ENCODE results near the gene CLEC10A. TPM values are rescaled to one million over a fixed set of nuclear protein-coding genes. Genes with fewer than 3 reads are reported as not detected.

Gene CLEC10A
- total RNA-seq, 3 donors from 2014 or later: 2.8 to 15.8 (median 2.9) TPM

GRCh38 chr17:7043497-7044198 lies 36.4 kb downstream of the CLEC10A start, which contains the start of gene SLC16A11:
TSS of gene SLC16A11 (minus strand) at chr17:7044092. CDS start at chr17:7043513, 579 bp downstream.
- no peak for TF ChIP-seq CTCF (IDR thresholded peaks at IDR 0.05)
- no peak for TF ChIP-seq POLR2A (IDR thresholded peaks at IDR 0.05)
- TF ChIP-seq POLR2AphosphoS5 (IDR thresholded peaks at IDR 0.05): no peak
- H3K36me3 ChIP-seq: no peaks in the 10 kb centered on the region
- H3K27me3 ChIP-seq: no peaks in the 10 kb centered on the region
- DNase-seq (ENCODE audit: low spot score in 2 of 2): no peak
- peak within 1 kb of the TSS; percentile 40 to 81 (median 57) for H3K4me3 ChIP-seq
- H3K9me3 ChIP-seq: no peaks in the 10 kb centered on the region
- H3K4me1 ChIP-seq: peaks cover 5 to 12% of the 10 kb centered on the region in 2 donors
- H3K27ac ChIP-seq: peak within 1 kb of the TSS; percentile 89
- intact Hi-C loops (cut with DNase I; ENCODE audit: low total_unique reads): no loop called here

- H3K36me3 ChIP-seq: no peaks in the 10 kb centered on the region
- peak overlapping the region; percentile 89 for H3K27ac ChIP-seq
- H3K9me3 ChIP-seq: no peaks in the 10 kb centered on the region
- no peak for DNase-seq (ENCODE audit: low spot score in 2 of 2)
- H3K4me1 ChIP-seq: peaks cover 5 to 12% of the 10 kb centered on the region in 2 donors
- peak overlapping the region; percentile 40 to 81 (median 57) for H3K4me3 ChIP-seq
- TF ChIP-seq CTCF (IDR thresholded peaks at IDR 0.05) (no peak), POLR2A (IDR thresholded peaks at IDR 0.05) (no peak), POLR2AphosphoS5 (IDR thresholded peaks at IDR 0.05) (no peak)
- intact Hi-C loops (cut with DNase I; ENCODE audit: low total_unique reads): no loop called here
- no peaks in the 10 kb centered on the region for H3K27me3 ChIP-seq
These were observed 36.9 kb downstream of the CLEC10A start for GRCh38 chr17:7043182-7043496.

- Histone ChIP-seq H3K36me3 (no peaks in the 10 kb centered on the region), H3K27me3 (no peaks in the 10 kb centered on the region), H3K4me3 (peak overlapping the region; percentile 40 to 81 (median 57)), H3K27ac (peak overlapping the region; percentile 89), H3K4me1 (peaks cover 5 to 12% of the 10 kb centered on the region in 2 donors), H3K9me3 (no peaks in the 10 kb centered on the region)
- intact Hi-C loops (cut with DNase I; ENCODE audit: low total_unique reads): no loop called here
- DNase-seq (ENCODE audit: low spot score in 2 of 2): no peak
- peak in 1 of 3 donors; percentile 6 for TF ChIP-seq POLR2AphosphoS5 (IDR thresholded peaks at IDR 0.05)
- no peak for TF ChIP-seq POLR2A (IDR thresholded peaks at IDR 0.05)
These were observed 37.4 kb downstream of the CLEC10A start for GRCh38 chr17:7042501-7043181.

- no peaks in the 10 kb centered on the region for H3K36me3 ChIP-seq
- DNase-seq (ENCODE audit: low spot score in 2 of 2): no peak
- H3K27ac ChIP-seq: peak overlapping the region; percentile 89
- H3K9me3 ChIP-seq: no peaks in the 10 kb centered on the region
- intact Hi-C loops (cut with DNase I; ENCODE audit: low total_unique reads): no loop called here
- peak overlapping the region in 2 of 3 donors; percentile 57 to 81 for H3K4me3 ChIP-seq
- H3K27me3 ChIP-seq: no peaks in the 10 kb centered on the region
- TF ChIP-seq POLR2AphosphoS5 (IDR thresholded peaks at IDR 0.05) (no peak), POLR2A (IDR thresholded peaks at IDR 0.05) (no peak), CTCF (IDR thresholded peaks at IDR 0.05) (no peak)
- peaks cover 6 to 12% of the 10 kb centered on the region in 2 donors for H3K4me1 ChIP-seq
These were observed 38.2 kb downstream of the CLEC10A start for GRCh38 chr17:7041607-7042500.

- no peak for TF ChIP-seq POLR2A (IDR thresholded peaks at IDR 0.05)
- no peak for TF ChIP-seq CTCF (IDR thresholded peaks at IDR 0.05)
- TF ChIP-seq POLR2AphosphoS5 (IDR thresholded peaks at IDR 0.05): no peak
- no peak for DNase-seq (ENCODE audit: low spot score in 2 of 2)
- H3K36me3 ChIP-seq: no peaks in the 10 kb centered on the region
- peaks cover 12 to 13% of the 10 kb centered on the region in 2 donors for H3K4me1 ChIP-seq
- no peak overlapping the region for H3K4me3 ChIP-seq
- no peak overlapping the region for H3K27ac ChIP-seq
- intact Hi-C loops (cut with DNase I; ENCODE audit: low total_unique reads): no loop called here
- no peaks in the 10 kb centered on the region for H3K27me3 ChIP-seq
- H3K9me3 ChIP-seq: no peaks in the 10 kb centered on the region
These were observed 40.2 kb downstream of the CLEC10A start for GRCh38 chr17:7039832-7040231.
